Liver (tissue), 2 donors: ENCODE results near the gene PIPOX.

Source experiments
- CTCF ChIP-seq: fragments of 150-350 bp; IDR thresholded peaks from 2 replicates; pipeline ENCODE4 v1.5.1; 2017; ENCODE audit warnings: improper control_type of control experiment, low read depth, low read length; ENCODE audit not compliant: missing input control
- REST ChIP-seq: IDR thresholded peaks from 2 replicates; pipeline ENCODE4 v1.6.1; 2016; ENCODE audit warnings: antibody characterized with exemption, mild to moderate bottlenecking
- YY1 ChIP-seq: IDR thresholded peaks from 2 replicates; pipeline ENCODE4 v1.6.1; 2016; ENCODE audit warnings: antibody characterized with exemption, mild to moderate bottlenecking
- donor health status: healthy.

- no peak for TF ChIP-seq CTCF
- TF ChIP-seq REST: no peak
- no peak for TF ChIP-seq YY1
Measured at GRCh38 chr17:29010586-29010985, 32.4 kb upstream of the PIPOX start.
